HEK293 (cell line): ENCODE data around the gene ZBTB1.
A peak's percentile ranks its signal among the peaks of the same experiment; 100 is the strongest.

Source experiments
- ATF2 ChIP-seq: fragments of 450-650 bp; formaldehyde crosslinking; IDR thresholded peaks from 2 replicates; pipeline ENCODE4 v1.5.1; 2016; ENCODE audit warnings: missing biosample characterization, missing genetic modification characterization, low read depth
- BCL11A ChIP-seq: fragments of 450-650 bp; formaldehyde crosslinking; IDR thresholded peaks from 2 replicates; pipeline ENCODE4 v1.5.1; 2016; ENCODE audit warnings: low read depth, missing biosample characterization, missing genetic modification characterization
- INSM2 ChIP-seq: fragments of 450-650 bp; formaldehyde crosslinking; IDR thresholded peaks from 2 replicates; pipeline ENCODE4 v1.5.1; 2016; ENCODE audit warnings: missing biosample characterization, missing genetic modification characterization
- MEIS1 ChIP-seq: sonication (generic); formaldehyde crosslinking; IDR thresholded peaks from 2 replicates; pipeline ENCODE4 v1.8.1; 2022; ENCODE audit warnings: missing genetic modification reagents, mild to moderate bottlenecking, borderline replicate concordance
- OVOL3 ChIP-seq: fragments of 450-650 bp; formaldehyde crosslinking; IDR thresholded peaks from 2 replicates; pipeline ENCODE4 v1.5.1; 2016; ENCODE audit warnings: missing biosample characterization, missing genetic modification characterization
- PRDM1 ChIP-seq: fragments of 450-650 bp; formaldehyde crosslinking; IDR thresholded peaks from 2 replicates; pipeline ENCODE4; 2016; ENCODE audit warnings: missing biosample characterization, missing genetic modification characterization
- RBAK ChIP-seq: fragments of 450-650 bp; formaldehyde crosslinking; IDR thresholded peaks from 2 replicates; pipeline ENCODE4 v1.5.1; 2016; ENCODE audit warnings: missing biosample characterization, missing genetic modification characterization
- SCRT2 ChIP-seq: fragments of 450-650 bp; formaldehyde crosslinking; IDR thresholded peaks from 2 replicates; pipeline ENCODE4 v1.5.1; 2016; ENCODE audit warnings: missing biosample characterization, missing genetic modification characterization
- TCF7L2 ChIP-seq: IDR thresholded peaks from 2 replicates; pipeline ENCODE4 v1.6.1; 2011; ENCODE audit warnings: low read depth, mild to moderate bottlenecking, inconsistent platforms, low read length, moderate library complexity, borderline replicate concordance
- TSHZ1 ChIP-seq: fragments of 450-650 bp; formaldehyde crosslinking; IDR thresholded peaks from 2 replicates; pipeline ENCODE4 v1.5.1; 2016; ENCODE audit warnings: missing biosample characterization, missing genetic modification characterization, borderline replicate concordance
- ZBTB44 ChIP-seq: fragments of 450-650 bp; IDR thresholded peaks from 2 replicates; pipeline ENCODE4 v1.5.1; 2018; ENCODE audit warnings: missing biosample characterization, mild to moderate bottlenecking, missing genetic modification characterization
- ZNF140 ChIP-seq: fragments of 450-650 bp; formaldehyde crosslinking; IDR thresholded peaks from 2 replicates; pipeline ENCODE4 v1.5.1; 2016; ENCODE audit warnings: missing biosample characterization, missing genetic modification characterization
- ZNF148 ChIP-seq: fragments of 450-650 bp; formaldehyde crosslinking; IDR thresholded peaks from 2 replicates; pipeline ENCODE4 v1.5.0; 2017; ENCODE audit warnings: missing biosample characterization, missing genetic modification characterization, borderline replicate concordance
- ZNF221 ChIP-seq: fragments of 450-650 bp; formaldehyde crosslinking; IDR thresholded peaks from 2 replicates; pipeline ENCODE4 v1.5.1; 2017; ENCODE audit warnings: missing biosample characterization, missing genetic modification characterization, borderline replicate concordance
- ZNF324 ChIP-seq: fragments of 450-650 bp; formaldehyde crosslinking; IDR thresholded peaks from 2 replicates; pipeline ENCODE4 v1.5.1; 2016; ENCODE audit warnings: missing biosample characterization, missing genetic modification characterization
- ZNF394 ChIP-seq: fragments of 450-650 bp; formaldehyde crosslinking; IDR thresholded peaks from 2 replicates; pipeline ENCODE4 v1.5.1; 2016; ENCODE audit warnings: missing biosample characterization, missing genetic modification characterization, mild to moderate bottlenecking, moderate library complexity, borderline replicate concordance
- ZNF398 ChIP-seq: fragments of 450-650 bp; formaldehyde crosslinking; IDR thresholded peaks from 2 replicates; pipeline ENCODE4 v1.5.1; 2017; ENCODE audit warnings: missing biosample characterization, missing genetic modification characterization
- ZNF473 ChIP-seq: fragments of 450-650 bp; formaldehyde crosslinking; IDR thresholded peaks from 2 replicates; pipeline ENCODE4 v1.5.1; 2017; ENCODE audit warnings: missing biosample characterization, missing genetic modification characterization
- ZNF560 ChIP-seq: fragments of 450-650 bp; formaldehyde crosslinking; IDR thresholded peaks from 2 replicates; pipeline ENCODE4 v1.5.1; 2017; ENCODE audit warnings: missing biosample characterization, missing genetic modification characterization, borderline replicate concordance
- ZNF623 ChIP-seq: fragments of 450-650 bp; formaldehyde crosslinking; IDR thresholded peaks from 2 replicates; pipeline ENCODE4 v1.5.1; 2016; ENCODE audit warnings: missing biosample characterization, missing genetic modification characterization
- ZNF776 ChIP-seq: fragments of 450-650 bp; formaldehyde crosslinking; IDR thresholded peaks from 2 replicates; pipeline ENCODE4 v1.5.0; 2017; ENCODE audit warnings: missing biosample characterization, missing genetic modification characterization, borderline replicate concordance

ZBTB1 gene

GRCh38 chr14:64503434-64504309, 898 bp upstream of the ZBTB1 start, which contains the start of gene ZBTB25 (continued):
- TF ChIP-seq ZNF776 (tag by site-specific recombination) = no peak
- no peak for TF ChIP-seq SCRT2 (tag by site-specific recombination)
- TF ChIP-seq TSHZ1 (tag by site-specific recombination) = no peak
- no peak for TF ChIP-seq TCF7L2
- TF ChIP-seq ZNF560 (tag by site-specific recombination) = no peak
- TF ChIP-seq ZNF221 (tag by site-specific recombination) = no peak
- TF ChIP-seq BCL11A = peak; percentile 66; the same call in 1 of the 2 replicates
- no peak; the same call in 1 of the 2 replicates for TF ChIP-seq ZNF394 (tag by site-specific recombination)
- 0 out of 2 replicates have a peak, but pooled peaks have one; percentile 11 for TF ChIP-seq OVOL3
- no peak; the same call in 1 of the 2 replicates for TF ChIP-seq ZNF324
- peak; percentile 47; the same call in 1 of the 2 replicates for TF ChIP-seq ZNF398 (tag by site-specific recombination)
- no peak for TF ChIP-seq MEIS1 (CRISPR knock-in tag)
- 0 out of 2 replicates have a peak, but pooled peaks have one; percentile 42 for TF ChIP-seq INSM2 (tag by site-specific recombination)
- no peak for TF ChIP-seq PRDM1
- peak; percentile 44; the same call in 1 of the 2 replicates for TF ChIP-seq ZBTB44
- TF ChIP-seq ZNF148 = no peak
- no peak for TF ChIP-seq ZNF140 (tag by site-specific recombination)
- TF ChIP-seq ZNF473 (tag by site-specific recombination) = no peak
- TF ChIP-seq RBAK (tag by site-specific recombination) = no peak
- TF ChIP-seq ATF2 (tag by site-specific recombination) = no peak
- TF ChIP-seq ZNF623 (tag by site-specific recombination) = no peak
